Fibroblast of lung (primary cell): ENCODE results near the gene KRTAP12-4. TPM values are rescaled to one million over a fixed set of nuclear protein-coding genes. Genes with fewer than 3 reads are reported as not detected.

Experiments
- DNase-seq, 2 donors: peaks; one replicate each; pipeline versions ENCODE4 v3.0.0 to v3.0.0-alpha.2; 2010; ENCODE audit warnings: low read depth in 2 of 2
- H2AFZ ChIP-seq: 2 replicates; pipeline ENCODE4 v1.5.1; 2012; ENCODE audit warnings: low read length, control low read depth, inconsistent platforms
- H3K27ac ChIP-seq: 2 replicates; pipeline ENCODE4 v1.5.1; 2011; ENCODE audit warnings: low read length, control low read depth; ENCODE audit not compliant: insufficient read depth
- H3K27me3 ChIP-seq: 2 replicates; pipeline ENCODE4 v1.5.1; 2011; ENCODE audit warnings: mild to moderate bottlenecking, low read length; ENCODE audit not compliant: control insufficient read depth, insufficient read depth
- H3K36me3 ChIP-seq: 2 replicates; pipeline ENCODE4 v1.5.1; 2011; ENCODE audit warnings: low read length; ENCODE audit not compliant: control insufficient read depth, insufficient read depth
- H3K4me1 ChIP-seq: 2 replicates; pipeline ENCODE4 v1.5.1; 2011; ENCODE audit warnings: low read length; ENCODE audit not compliant: control insufficient read depth, insufficient read depth; ENCODE audit errors: extremely low read depth
- H3K4me2 ChIP-seq: 2 replicates; pipeline ENCODE4 v1.5.1; 2011; ENCODE audit warnings: low read length, control low read depth; ENCODE audit not compliant: insufficient read depth; ENCODE audit errors: extremely low read depth
- H3K4me3 ChIP-seq, 4 experiments: fragments of 200-600 bp in 1 of 4; sonication (generic) in 1 of 4; replicated peaks in 1 of 4; 2 replicates each; pipeline ENCODE4 v1.5.1; 2011 to 2016; ENCODE audit warnings: low read length in 4 of 4, low read depth in 3 of 4, mild to moderate bottlenecking in 3 of 4, control low read depth in 2 of 4, inconsistent platforms in 1 of 4, mixed read lengths in 1 of 4; ENCODE audit not compliant: insufficient read depth in 1 of 4; ENCODE audit errors: control extremely low read depth in 1 of 4
- H3K79me2 ChIP-seq: 2 replicates; pipeline ENCODE4 v1.5.1; 2012; ENCODE audit warnings: mild to moderate bottlenecking, low read length, inconsistent platforms; ENCODE audit not compliant: control insufficient read depth, insufficient read depth
- H3K9ac ChIP-seq: 2 replicates; pipeline ENCODE4 v1.5.1; 2011; ENCODE audit warnings: mild to moderate bottlenecking, low read length, control low read depth; ENCODE audit not compliant: insufficient read depth
- H3K9me3 ChIP-seq: 2 replicates; pipeline ENCODE4 v1.5.1; 2012; ENCODE audit warnings: low read depth, low read length; ENCODE audit not compliant: control insufficient read depth, insufficient read depth
- H4K20me1 ChIP-seq: 2 replicates; pipeline ENCODE4 v1.5.1; 2011; ENCODE audit warnings: low read length; ENCODE audit not compliant: control insufficient read depth, insufficient read depth; ENCODE audit errors: extremely low read depth
- EZH2 ChIP-seq: IDR thresholded peaks from 2 replicates; pipeline ENCODE4 v1.5.1; 2012; ENCODE audit warnings: low read length, control low read depth, mild to moderate bottlenecking; ENCODE audit errors: missing control alignments
- polyA plus RNA-seq, 2 donors: library from polyadenylated mRNA; depleted of rRNA in 1 of 2; stranded (reverse) in 1 of 2; unstranded in 1 of 2; fragments of >200 nt; gene quantifications; 2 replicates each; pipeline ENCODE4 v1.2.1, GENCODE V29; 2011 to 2012; ENCODE audit warnings: missing spikeins in 1 of 2
- total RNA-seq: library from RNA; depleted of rRNA; stranded (reverse); fragments of >200 nt; gene quantifications from 2 replicates; pipeline ENCODE4 v1.2.1, GENCODE V29; 2014
- TF ChIP-seq, protein P1 (sequence below), 2 donors: IDR thresholded peaks in 1 of 2; conservative IDR thresholded peaks in 1 of 2; 1 replicate in 1 of 2; 2 replicates in 1 of 2; pipeline ENCODE4 v1.5.1; 2011 to 2012; ENCODE audit warnings: low read length in 2 of 2, control low read depth in 1 of 2, inconsistent platforms in 1 of 2, low read depth in 1 of 2, mild to moderate bottlenecking in 1 of 2

Gene KRTAP12-4
- total and polyA plus RNA-seq, 2 donors (not counting 1 experiment from before 2014, with no cell fraction given) = not detected

DNA sequence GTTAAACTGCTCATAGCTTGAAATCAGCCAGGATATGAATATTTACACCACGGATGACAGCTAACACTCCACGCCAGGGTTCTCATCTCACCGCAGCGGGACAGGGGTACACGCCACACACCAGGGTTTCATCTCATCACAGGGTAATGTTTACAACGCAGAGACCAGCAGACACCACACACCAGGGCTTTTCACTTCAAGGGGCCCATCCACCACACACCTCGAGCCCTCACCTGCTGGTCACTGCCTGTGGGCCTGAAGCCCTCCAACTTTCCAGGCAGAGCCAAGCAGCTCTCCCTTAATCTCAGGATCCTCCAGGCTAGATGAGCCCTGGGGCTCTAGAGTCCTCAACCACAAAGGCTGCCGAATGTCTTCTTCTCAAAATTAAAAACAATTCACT lies 41.2 kb upstream of the KRTAP12-4 start:
- H3K27me3 ChIP-seq = peaks cover 5% of the 10 kb centered on the region
- H3K4me3 ChIP-seq = no peak overlapping the region
- TF ChIP-seq, protein P1, sequence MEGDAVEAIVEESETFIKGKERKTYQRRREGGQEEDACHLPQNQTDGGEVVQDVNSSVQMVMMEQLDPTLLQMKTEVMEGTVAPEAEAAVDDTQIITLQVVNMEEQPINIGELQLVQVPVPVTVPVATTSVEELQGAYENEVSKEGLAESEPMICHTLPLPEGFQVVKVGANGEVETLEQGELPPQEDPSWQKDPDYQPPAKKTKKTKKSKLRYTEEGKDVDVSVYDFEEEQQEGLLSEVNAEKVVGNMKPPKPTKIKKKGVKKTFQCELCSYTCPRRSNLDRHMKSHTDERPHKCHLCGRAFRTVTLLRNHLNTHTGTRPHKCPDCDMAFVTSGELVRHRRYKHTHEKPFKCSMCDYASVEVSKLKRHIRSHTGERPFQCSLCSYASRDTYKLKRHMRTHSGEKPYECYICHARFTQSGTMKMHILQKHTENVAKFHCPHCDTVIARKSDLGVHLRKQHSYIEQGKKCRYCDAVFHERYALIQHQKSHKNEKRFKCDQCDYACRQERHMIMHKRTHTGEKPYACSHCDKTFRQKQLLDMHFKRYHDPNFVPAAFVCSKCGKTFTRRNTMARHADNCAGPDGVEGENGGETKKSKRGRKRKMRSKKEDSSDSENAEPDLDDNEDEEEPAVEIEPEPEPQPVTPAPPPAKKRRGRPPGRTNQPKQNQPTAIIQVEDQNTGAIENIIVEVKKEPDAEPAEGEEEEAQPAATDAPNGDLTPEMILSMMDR (conservative IDR thresholded peaks at IDR 0.05 in 1 of 2, IDR thresholded peaks at IDR 0.05 in 1 of 2; ENCODE audit: low read depth in 1 of 2, low read length in 2 of 2) = no peak
- TF ChIP-seq EZH2 = no peak
- H4K20me1 ChIP-seq = no peaks in the 10 kb centered on the region
- no peak for DNase-seq
- no peaks in the 10 kb centered on the region for H3K79me2 ChIP-seq
- H3K27ac ChIP-seq = no peak overlapping the region
- no peaks in the 10 kb centered on the region for H3K36me3 ChIP-seq
- no peaks in the 10 kb centered on the region for H3K4me1 ChIP-seq
- no peak overlapping the region for H3K4me2 ChIP-seq
- H3K9me3 ChIP-seq = no peaks in the 10 kb centered on the region
- H2AFZ ChIP-seq = no peak overlapping the region
- no peak overlapping the region for H3K9ac ChIP-seq

DNA sequence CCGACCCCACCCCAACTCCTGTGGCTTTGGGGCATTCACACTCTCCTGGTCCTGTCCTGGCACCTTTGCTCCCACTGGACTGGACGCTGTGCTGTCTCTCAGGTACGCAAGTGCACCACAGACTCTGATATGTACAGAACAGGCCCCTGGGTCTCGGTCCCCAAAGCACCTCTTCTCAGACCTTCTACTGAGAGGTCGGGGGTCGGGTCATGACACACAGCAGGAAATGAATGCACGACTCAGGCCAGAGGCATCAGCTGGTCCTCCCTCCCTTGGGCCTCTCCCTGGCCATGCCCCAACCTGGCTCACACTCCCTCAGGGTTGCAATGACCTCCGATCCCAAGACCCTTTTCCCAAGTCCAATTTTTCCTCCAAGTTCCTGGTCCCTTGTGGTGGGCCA lies 40.7 kb upstream of the KRTAP12-4 start:
- H3K27me3 ChIP-seq = peaks cover 5% of the 10 kb centered on the region
- TF ChIP-seq EZH2 = no peak
- TF ChIP-seq, protein P1 (conservative IDR thresholded peaks at IDR 0.05 in 1 of 2, IDR thresholded peaks at IDR 0.05 in 1 of 2; ENCODE audit: low read depth in 1 of 2, low read length in 2 of 2) = no peak
- no peaks in the 10 kb centered on the region for H3K9me3 ChIP-seq
- H3K27ac ChIP-seq = no peak overlapping the region
- H3K9ac ChIP-seq = no peak overlapping the region
- H2AFZ ChIP-seq = no peak overlapping the region
- H3K4me3 ChIP-seq = no peak overlapping the region
- H3K79me2 ChIP-seq = no peaks in the 10 kb centered on the region
- no peaks in the 10 kb centered on the region for H3K36me3 ChIP-seq
- H4K20me1 ChIP-seq = no peaks in the 10 kb centered on the region
- no peak overlapping the region for H3K4me2 ChIP-seq
- no peaks in the 10 kb centered on the region for H3K4me1 ChIP-seq
- DNase-seq = no peak

DNA sequence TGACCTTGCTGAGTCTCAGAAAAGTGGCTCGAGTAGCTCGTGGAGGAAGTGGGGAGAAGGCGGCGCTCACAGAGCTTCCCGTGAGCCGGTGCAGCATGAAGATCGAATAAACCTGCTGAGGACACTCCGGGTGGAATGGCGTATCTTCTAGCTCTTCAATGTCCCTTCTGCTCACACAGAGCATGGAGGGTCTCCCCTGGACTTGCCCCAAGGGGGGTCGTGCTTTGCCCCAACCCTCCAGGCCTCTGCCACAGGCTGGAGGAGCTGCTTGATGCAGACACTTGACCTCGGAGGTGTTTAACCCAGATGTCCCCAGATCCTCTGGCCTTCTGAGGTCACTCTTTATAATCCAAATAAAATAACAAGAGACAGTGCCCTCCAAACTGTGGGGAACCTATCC lies 40.3 kb upstream of the KRTAP12-4 start:
- Histone ChIP-seq H3K27me3 (peaks cover 5% of the 10 kb centered on the region), H3K4me3 (no peak overlapping the region), H3K36me3 (no peaks in the 10 kb centered on the region), H3K79me2 (no peaks in the 10 kb centered on the region), H3K27ac (no peak overlapping the region), H3K4me1 (no peaks in the 10 kb centered on the region), H3K4me2 (no peak overlapping the region), H3K9me3 (no peaks in the 10 kb centered on the region), H3K9ac (no peak overlapping the region), H4K20me1 (no peaks in the 10 kb centered on the region), H2AFZ (no peak overlapping the region)
- DNase-seq = no peak
- TF ChIP-seq EZH2 = no peak
- TF ChIP-seq, protein P1 (conservative IDR thresholded peaks at IDR 0.05 in 1 of 2, IDR thresholded peaks at IDR 0.05 in 1 of 2; ENCODE audit: low read depth in 1 of 2, low read length in 2 of 2) = no peak
